MM.1S (cell line): ENCODE measurements around the gene CENPW.

Experiments used
- CTCF ChIP-seq: fragments of 300-600 bp; sonication (generic); IDR thresholded peaks from 2 replicates; pipeline ENCODE4 v1.5.1; 2016; ENCODE audit warnings: antibody characterized with exemption, low read length, mixed read lengths
- EZH2 ChIP-seq: fragments of 300-600 bp; sonication (generic); optimal IDR thresholded peaks from 2 replicates; pipeline ENCODE3; 2017; ENCODE audit warnings: low read depth, mild to moderate bottlenecking, antibody characterized with exemption, low read length, mixed read lengths
- EZH2phosphoT487 ChIP-seq: fragments of 300-600 bp; sonication (generic); IDR thresholded peaks from 2 replicates; pipeline ENCODE4 v1.6.1; 2018; ENCODE audit warnings: antibody characterized with exemption, low read length

DNA sequence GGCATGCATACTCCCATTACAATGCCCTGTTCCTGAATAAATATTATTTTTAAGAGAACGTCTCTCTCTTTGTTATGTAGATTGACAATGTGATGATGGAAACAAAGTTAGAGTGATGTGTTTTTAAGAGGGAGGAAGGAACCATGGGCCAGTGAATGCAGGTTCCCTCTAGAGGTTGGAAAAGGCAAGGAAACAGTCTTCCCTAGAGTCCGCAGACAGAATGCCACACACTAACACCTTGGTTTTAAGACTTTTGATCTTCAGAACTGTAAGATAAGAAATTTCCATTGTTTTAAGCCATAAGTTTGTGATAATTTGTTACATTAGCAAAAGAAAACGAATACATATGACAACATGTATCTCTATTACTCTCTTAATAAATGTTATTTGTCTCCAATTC is 4.7 kb upstream of the CENPW start:
- TF ChIP-seq CTCF (no peak), EZH2phosphoT487 (no peak), EZH2 (no peak)
